ENCODE data around the gene BRSK2.
"Not testable (repeated sequence)": the region's sequence is repeated elsewhere in the genome, so short reads cannot be mapped to it uniquely, and the experiment has no call there.

BRSK2 gene

GRCh38 chr11:1356478-1356960 is 33.2 kb upstream of the BRSK2 start:
- no peak for TF ChIP-seq CTCF (conservative IDR thresholded peaks at IDR 0.05; ENCODE audit: low read length)
- no peak overlapping the region for H3K4me3 ChIP-seq (ENCODE audit: low read length)
- no peak for DNase-seq (ENCODE audit: low read depth)

GRCh38 chr11:1358286-1358685 is 31.4 kb upstream of the BRSK2 start:
- no peak overlapping the region for H3K4me3 ChIP-seq (ENCODE audit: low read length)
- no peak for TF ChIP-seq CTCF (conservative IDR thresholded peaks at IDR 0.05; ENCODE audit: low read length)
- DNase-seq (ENCODE audit: low read depth) = peak; percentile 17

GRCh38 chr11:1358931-1359330 is 30.8 kb upstream of the BRSK2 start:
- H3K4me3 ChIP-seq (ENCODE audit: low read length); DNase-seq (ENCODE audit: low read depth): not testable (repeated sequence)

GRCh38 chr11:1359556-1359955 is 30.2 kb upstream of the BRSK2 start:
- no peak overlapping the region for H3K4me3 ChIP-seq (ENCODE audit: low read length)
- no peak for TF ChIP-seq CTCF (conservative IDR thresholded peaks at IDR 0.05; ENCODE audit: low read length)
- no peak for DNase-seq (ENCODE audit: low read depth)

- no peak for TF ChIP-seq CTCF (conservative IDR thresholded peaks at IDR 0.05; ENCODE audit: low read length)
- no peak for DNase-seq (ENCODE audit: low read depth)
Observed at GRCh38 chr11:1360181-1360834, 29.4 kb upstream of the BRSK2 start.

GRCh38 chr11:1360835-1361357 is 28.8 kb upstream of the BRSK2 start:
- no peak for TF ChIP-seq CTCF (conservative IDR thresholded peaks at IDR 0.05; ENCODE audit: low read length)

More at GRCh38 chr11:1360181-1360834, 29.4 kb upstream of the BRSK2 start:
- H3K4me3 ChIP-seq (ENCODE audit: low read length) = no peak overlapping the region

GRCh38 chr11:1361882-1362281 is 27.9 kb upstream of the BRSK2 start:
- no peak overlapping the region for H3K4me3 ChIP-seq (ENCODE audit: low read length)
- no peak for DNase-seq (ENCODE audit: low read depth)
- no peak for TF ChIP-seq CTCF (conservative IDR thresholded peaks at IDR 0.05; ENCODE audit: low read length)

More at GRCh38 chr11:1360835-1361357, 28.8 kb upstream of the BRSK2 start:
- H3K4me3 ChIP-seq (ENCODE audit: low read length) = no peak overlapping the region
- DNase-seq (ENCODE audit: low read depth) = no peak

All from AG10803 (cell line).